Activated gamma-delta T cell treated with Interleukin-2 at 50 U/mL for 16 hours (primary cell): ENCODE results near the gene MMP21.

Experiments
- DNase-seq: peaks from one replicate; pipeline ENCODE4 v3.0.0-alpha.2; 2020

Gene MMP21

GRCh38 chr10:125761961-125762360, 13.7 kb downstream of the MMP21 start:
- no peak for DNase-seq

- no peak for DNase-seq
Measured at GRCh38 chr10:125757742-125758141, 17.9 kb downstream of the MMP21 start.

GRCh38 chr10:125756853-125757487, 18.7 kb downstream of the MMP21 start:
- DNase-seq: no peak

GRCh38 chr10:125756196-125756595, 19.4 kb downstream of the MMP21 start:
- no peak for DNase-seq

GRCh38 chr10:125747417-125747816, 28.2 kb downstream of the MMP21 start:
- DNase-seq: no peak

GRCh38 chr10:125744909-125745308, 30.7 kb downstream of the MMP21 start:
- no peak for DNase-seq

GRCh38 chr10:125742465-125742864, 33.2 kb downstream of the MMP21 start:
- DNase-seq: no peak

- no peak for DNase-seq
Measured at GRCh38 chr10:125739994-125740679, 35.5 kb downstream of the MMP21 start.

- no peak for DNase-seq
Measured at GRCh38 chr10:125738206-125738605, 37.4 kb downstream of the MMP21 start.

GRCh38 chr10:125734823-125735222, 40.8 kb downstream of the MMP21 start:
- DNase-seq: no peak

- DNase-seq: no peak
Measured at GRCh38 chr10:125734148-125734547, 41.5 kb downstream of the MMP21 start.

- DNase-seq: no peak
Measured at GRCh38 chr10:125727436-125727835, 48.2 kb downstream of the MMP21 start.

GRCh38 chr10:125726914-125727313, 48.7 kb downstream of the MMP21 start:
- no peak for DNase-seq

GRCh38 chr10:125722811-125723210, 52.8 kb downstream of the MMP21 start:
- no peak for DNase-seq

GRCh38 chr10:125721035-125721434, 54.6 kb downstream of the MMP21 start:
- DNase-seq: no peak

- DNase-seq: no peak
Measured at GRCh38 chr10:125720002-125720382, 55.6 kb downstream of the MMP21 start.

GRCh38 chr10:125719173-125720001, 56.2 kb downstream of the MMP21 start, which contains the start of gene EDRF1:
EDRF1 (plus strand) TSS chr10:125719709; CDS start chr10:125719808, 99 bp downstream.
- peak; percentile 99 for DNase-seq
